Activated naive CD4-positive, alpha-beta T cell (primary cell): ENCODE measurements around the gene FEM1A.

Experiments used
- DNase-seq, 4 experiments: peaks; one replicate each; lab custom pipeline; 2025; lab: John Stamatoyannopoulos, UW

FEM1A gene

GRCh38 chr19:4849019-4849418 lies 57.5 kb downstream of the FEM1A start:
- no peak for DNase-seq
